DLD1 (cell line): ENCODE measurements around the gene SNPH.

ENCODE experiments used
- in situ Hi-C: cut with HindIII; loops from 2 replicates; pipeline ENCODE4 v1.10.0; 2017; ENCODE audit warnings: low sequenced_read_pairs

SNPH gene

GRCh38 chr20:1286267-1287024 lies 20.4 kb downstream of the SNPH start:
- in situ Hi-C loops: no loop called here

GRCh38 chr20:1287306-1287705 lies 21.2 kb downstream of the SNPH start:
- in situ Hi-C loops: no loop called here

- in situ Hi-C loops: no loop called here
These were observed 21.9 kb downstream of the SNPH start for GRCh38 chr20:1287787-1288569.

- in situ Hi-C loops: no loop called here
These were observed 25.2 kb downstream of the SNPH start for GRCh38 chr20:1291191-1291741.

- in situ Hi-C loops: no loop called here
These were observed 26.5 kb downstream of the SNPH start for GRCh38 chr20:1292620-1293019.

- in situ Hi-C loops: no loop called here
These were observed 27.7 kb downstream of the SNPH start for GRCh38 chr20:1293641-1294379.

GRCh38 chr20:1294497-1294896 lies 28.4 kb downstream of the SNPH start:
- in situ Hi-C loops: no loop called here

GRCh38 chr20:1295276-1295930 lies 29.3 kb downstream of the SNPH start:
- in situ Hi-C loops: no loop called here

GRCh38 chr20:1296117-1296610 lies 30.1 kb downstream of the SNPH start:
- in situ Hi-C loops: no loop called here

GRCh38 chr20:1296922-1297321 lies 30.8 kb downstream of the SNPH start:
- in situ Hi-C loops: no loop called here

- in situ Hi-C loops: no loop called here
These were observed 31.4 kb downstream of the SNPH start for GRCh38 chr20:1297486-1297885.

GRCh38 chr20:1298166-1298565 lies 32.1 kb downstream of the SNPH start:
- in situ Hi-C loops: no loop called here

- in situ Hi-C loops: no loop called here
These were observed 32.9 kb downstream of the SNPH start for GRCh38 chr20:1298888-1299511.

- in situ Hi-C loops: no loop called here
These were observed 33.4 kb downstream of the SNPH start for GRCh38 chr20:1299522-1299921.

GRCh38 chr20:1300083-1300840 lies 34.2 kb downstream of the SNPH start:
- in situ Hi-C loops: loop anchor here (10.0 kb wide), 1 partner anchor 155 kb away; no protein-coding TSS in a partner anchor

GRCh38 chr20:1301031-1301529 lies 35.0 kb downstream of the SNPH start:
- in situ Hi-C loops: loop anchor here (10.0 kb wide), 1 partner anchor 154 kb away; no protein-coding TSS in a partner anchor

GRCh38 chr20:1302685-1303541 lies 36.8 kb downstream of the SNPH start:
- in situ Hi-C loops: loop anchor here (10.0 kb wide), 1 partner anchor 152 kb away; no protein-coding TSS in a partner anchor
